HEK293T (cell line): Measurements from ENCODE around the gene TSPAN18.

Experiments
- ARNT ChIP-seq: fragments of 450-650 bp; IDR thresholded peaks from 2 replicates; pipeline ENCODE4 v1.6.1; 2017; ENCODE audit warnings: mild to moderate bottlenecking
- CTBP1 ChIP-seq: fragments of 450-650 bp; IDR thresholded peaks from 2 replicates; pipeline ENCODE4 v1.6.1; 2016; ENCODE audit warnings: borderline replicate concordance
- FOXK2 ChIP-seq: fragments of 450-650 bp; IDR thresholded peaks from 2 replicates; pipeline ENCODE4 v1.6.1; 2016; ENCODE audit warnings: mild to moderate bottlenecking
- HDGF ChIP-seq: fragments of 450-650 bp; IDR thresholded peaks from 2 replicates; pipeline ENCODE4 v1.6.1; 2017; ENCODE audit warnings: antibody characterized with exemption, borderline replicate concordance
- PKNOX1 ChIP-seq: fragments of 450-650 bp; IDR thresholded peaks from 2 replicates; pipeline ENCODE4 v1.6.1; 2016
- SP1 ChIP-seq: fragments of 450-650 bp; IDR thresholded peaks from 2 replicates; pipeline ENCODE4 v1.6.1; 2017
- ZNF384 ChIP-seq: fragments of 450-650 bp; IDR thresholded peaks from 2 replicates; pipeline ENCODE4 v1.6.1; 2016

DNA sequence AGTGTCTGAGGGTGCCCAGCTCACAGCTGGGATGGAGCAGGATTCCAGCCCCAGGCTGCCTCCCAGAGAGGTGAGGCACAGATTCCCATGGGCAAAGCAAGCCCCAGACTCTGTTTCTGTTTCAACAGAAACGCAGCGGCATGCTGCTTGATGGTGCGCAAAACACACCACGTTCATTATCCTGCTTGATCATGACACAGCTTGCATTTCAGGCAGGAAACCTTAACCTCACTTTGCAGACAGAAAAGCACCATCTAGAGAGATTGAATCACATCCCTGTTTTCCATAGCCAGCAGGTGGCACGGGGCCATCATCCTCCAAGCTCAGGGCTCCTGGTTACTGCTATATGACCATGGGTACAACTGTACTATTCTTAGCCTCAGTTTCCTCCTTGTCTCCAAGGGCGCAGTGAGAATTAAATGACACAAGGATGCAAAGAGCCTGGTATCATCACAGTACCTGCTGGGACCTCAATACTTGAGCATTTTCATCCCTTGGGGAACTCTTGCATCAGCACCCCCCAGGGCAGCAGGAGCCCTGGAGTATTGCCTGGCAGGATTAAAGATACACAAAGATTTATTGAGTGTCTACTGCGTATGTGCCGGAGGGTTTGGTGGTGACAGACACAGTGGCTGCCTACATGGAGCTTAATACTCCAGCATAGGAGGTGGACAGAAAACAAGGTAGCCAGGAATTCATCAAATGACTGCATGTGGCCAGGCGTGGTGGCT lies 113.9 kb downstream of the TSPAN18 start:
- TF ChIP-seq PKNOX1 (no peak), CTBP1 (no peak), ZNF384 (no peak), SP1 (no peak), ARNT (no peak), FOXK2 (no peak), HDGF (no peak)
